Left lung (tissue), 10 donors: ENCODE results near the gene ARHGAP26. TPM values are rescaled to one million over a fixed set of nuclear protein-coding genes. Genes with fewer than 3 reads are reported as not detected.

Source experiments
- ATAC-seq: fragments of 200-7000 bp; cut with Tn5 transposase; one replicate; pipeline ENCODE4 v1.9.1; 2020; ENCODE audit warnings: moderate library complexity
- DNase-seq, 4 donors: peaks; one replicate each; pipeline ENCODE4 v3.0.0-alpha.2; 2013 to 2020
- H3K27ac ChIP-seq, 2 donors: fragments of 200-600 bp; sonication (generic) in 1 of 2; one replicate each; pipeline versions ENCODE4 v1.5.0 to v1.8.0; 2020 to 2021
- H3K27me3 ChIP-seq, 2 donors: fragments of 200-600 bp; sonication (generic) in 1 of 2; one replicate each; pipeline versions ENCODE4 v1.5.0 to v1.8.0; 2020 to 2021
- H3K36me3 ChIP-seq, 2 donors: fragments of 200-600 bp; sonication (generic) in 1 of 2; one replicate each; pipeline versions ENCODE4 v1.5.0 to v1.8.0; 2020 to 2021
- H3K4me1 ChIP-seq, 2 donors: fragments of 200-600 bp; one replicate each; pipeline ENCODE4 v1.8.0; 2021
- H3K4me3 ChIP-seq, 2 donors: fragments of 200-600 bp; sonication (generic) in 1 of 2; one replicate each; pipeline versions ENCODE4 v1.5.0 to v1.8.0; 2020 to 2021; ENCODE audit warnings: mild to moderate bottlenecking in 1 of 2
- H3K9me3 ChIP-seq, 2 donors: fragments of 200-600 bp; sonication (generic) in 1 of 2; one replicate each; pipeline versions ENCODE4 v1.5.0 to v1.8.0; 2020 to 2021
- CTCF ChIP-seq, 2 donors: fragments of 200-600 bp; sonication (generic) in 1 of 2; IDR thresholded peaks; one replicate each; pipeline versions ENCODE4 v1.5.0 to v1.8.0; 2021; ENCODE audit warnings: antibody characterized with exemption in 2 of 2
- intact Hi-C, 2 donors: fragments of 100-400 bp; cut with DNase I; formaldehyde crosslinking; loops; one replicate each; pipeline versions ENCODE4 v1.11.2 to v1.14.2; 2022
- polyA plus RNA-seq, 6 donors: library from polyadenylated mRNA; unstranded; fragments of 120-200 nt; gene quantifications; one replicate each; pipeline ENCODE4 v1.2.1, GENCODE V29; 2013; ENCODE audit not compliant: insufficient read length in 6 of 6
- total RNA-seq, 2 donors: library from RNA; stranded (reverse); fragmentation: NEBNext Ultra II Directional; extraction: Animal tissue kit (Norgen Biotek cat#: 25700); gene quantifications; one replicate each; pipeline ENCODE4 v1.2.1, GENCODE V29; 2021
- donor health status: DM: no; HTN: yes; CAD: no.
- donor health status: DM: no; HTN: no; CAD: no.

The ARHGAP26 gene
- total and polyA plus RNA-seq, 8 donors, result 13.9 to 61.9 (median 14.9) TPM

GRCh38 chr5:143220748-143221251, 450.6 kb downstream of the ARHGAP26 start:
- H3K27ac ChIP-seq, result peak overlapping the region; percentile 1 to 55
- no peak for TF ChIP-seq CTCF (IDR thresholded peaks at IDR 0.05)
- no peak for ATAC-seq
- peaks cover 9 to 50% of the 10 kb centered on the region in 2 donors for H3K4me1 ChIP-seq
- H3K9me3 ChIP-seq, result no peaks in the 10 kb centered on the region
- intact Hi-C loops, result no loop called here
- no peak overlapping the region for H3K4me3 ChIP-seq
- H3K27me3 ChIP-seq, result no peaks in the 10 kb centered on the region
- DNase-seq, result no peak
- H3K36me3 ChIP-seq, result peaks cover 0 to 33% of the 10 kb centered on the region in 2 donors

GRCh38 chr5:143222287-143223231, 452.4 kb downstream of the ARHGAP26 start:
- peak overlapping the region; percentile 30 to 68 for H3K27ac ChIP-seq
- ATAC-seq (peak; percentile 65), DNase-seq (peak in 2 of 4 donors; percentile 55 to 63)

GRCh38 chr5:143224672-143225071, 454.5 kb downstream of the ARHGAP26 start:
- Histone ChIP-seq H3K9me3 (no peaks in the 10 kb centered on the region), H3K4me3 (no peak overlapping the region), H3K36me3 (peaks cover 0 to 23% of the 10 kb centered on the region in 2 donors), H3K27me3 (no peaks in the 10 kb centered on the region), H3K27ac (no peak overlapping the region), H3K4me1 (peaks cover 5 to 32% of the 10 kb centered on the region in 2 donors)
- TF ChIP-seq CTCF (IDR thresholded peaks at IDR 0.05), result no peak
- intact Hi-C loops, result no loop called here
- ATAC-seq, result no peak
- no peak for DNase-seq

More at GRCh38 chr5:143222287-143223231, 452.4 kb downstream of the ARHGAP26 start:
- intact Hi-C loops, result no loop called here
- Histone ChIP-seq H3K4me1 (peaks cover 5 to 37% of the 10 kb centered on the region in 2 donors), H3K36me3 (peaks cover 0 to 23% of the 10 kb centered on the region in 2 donors), H3K4me3 (no peak overlapping the region), H3K27me3 (no peaks in the 10 kb centered on the region), H3K9me3 (no peaks in the 10 kb centered on the region)
- no peak for TF ChIP-seq CTCF (IDR thresholded peaks at IDR 0.05)

GRCh38 chr5:143225511-143225910, 455.3 kb downstream of the ARHGAP26 start:
- H3K4me1 ChIP-seq, result peaks cover 5 to 28% of the 10 kb centered on the region in 2 donors
- ATAC-seq, result no peak
- no peaks in the 10 kb centered on the region for H3K9me3 ChIP-seq
- H3K27ac ChIP-seq, result no peak overlapping the region
- no peak for TF ChIP-seq CTCF (IDR thresholded peaks at IDR 0.05)
- H3K27me3 ChIP-seq, result no peaks in the 10 kb centered on the region
- intact Hi-C loops, result no loop called here
- no peak for DNase-seq
- H3K4me3 ChIP-seq, result no peak overlapping the region
- H3K36me3 ChIP-seq, result peaks cover 0 to 23% of the 10 kb centered on the region in 2 donors

DNA sequence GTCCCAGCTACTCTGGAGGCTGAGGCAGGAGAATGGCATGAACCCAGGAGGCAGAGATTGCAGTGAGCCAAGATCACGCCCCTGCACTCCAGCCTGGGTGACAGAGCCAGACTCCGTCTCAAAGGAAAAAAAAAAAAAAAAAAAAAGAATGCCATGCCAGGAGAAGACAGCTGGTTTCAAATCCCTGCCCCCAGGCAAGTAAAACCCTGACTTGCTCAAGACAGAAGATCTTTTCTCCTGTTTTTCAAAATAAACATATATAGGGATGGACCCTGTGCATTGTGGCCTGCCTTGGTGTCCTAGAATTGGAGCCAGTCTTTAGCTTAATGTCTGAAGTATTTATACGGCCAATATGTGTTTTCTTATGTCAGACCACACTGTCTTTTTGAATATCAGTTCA, 456.2 kb downstream of the ARHGAP26 start:
- Histone ChIP-seq H3K4me3 (no peak overlapping the region), H3K27me3 (no peaks in the 10 kb centered on the region), H3K9me3 (no peaks in the 10 kb centered on the region), H3K4me1 (peaks cover 5 to 24% of the 10 kb centered on the region in 2 donors), H3K36me3 (peaks cover 0 to 23% of the 10 kb centered on the region in 2 donors), H3K27ac (no peak overlapping the region)
- no peak for TF ChIP-seq CTCF (IDR thresholded peaks at IDR 0.05)
- no peak for ATAC-seq
- DNase-seq, result no peak
- intact Hi-C loops, result no loop called here
